HG03108 (cell line): ENCODE measurements around the gene ZBTB47.
A peak's percentile ranks its signal among the peaks of the same experiment; 100 is the strongest.

Experiments used
- ATAC-seq: cut with Tn5 transposase; IDR thresholded peaks from one replicate; pipeline ENCODE4 v1.9.1; 2021; ENCODE audit warnings: moderate library complexity; ENCODE audit not compliant: unreplicated experiment

Gene ZBTB47

DNA sequence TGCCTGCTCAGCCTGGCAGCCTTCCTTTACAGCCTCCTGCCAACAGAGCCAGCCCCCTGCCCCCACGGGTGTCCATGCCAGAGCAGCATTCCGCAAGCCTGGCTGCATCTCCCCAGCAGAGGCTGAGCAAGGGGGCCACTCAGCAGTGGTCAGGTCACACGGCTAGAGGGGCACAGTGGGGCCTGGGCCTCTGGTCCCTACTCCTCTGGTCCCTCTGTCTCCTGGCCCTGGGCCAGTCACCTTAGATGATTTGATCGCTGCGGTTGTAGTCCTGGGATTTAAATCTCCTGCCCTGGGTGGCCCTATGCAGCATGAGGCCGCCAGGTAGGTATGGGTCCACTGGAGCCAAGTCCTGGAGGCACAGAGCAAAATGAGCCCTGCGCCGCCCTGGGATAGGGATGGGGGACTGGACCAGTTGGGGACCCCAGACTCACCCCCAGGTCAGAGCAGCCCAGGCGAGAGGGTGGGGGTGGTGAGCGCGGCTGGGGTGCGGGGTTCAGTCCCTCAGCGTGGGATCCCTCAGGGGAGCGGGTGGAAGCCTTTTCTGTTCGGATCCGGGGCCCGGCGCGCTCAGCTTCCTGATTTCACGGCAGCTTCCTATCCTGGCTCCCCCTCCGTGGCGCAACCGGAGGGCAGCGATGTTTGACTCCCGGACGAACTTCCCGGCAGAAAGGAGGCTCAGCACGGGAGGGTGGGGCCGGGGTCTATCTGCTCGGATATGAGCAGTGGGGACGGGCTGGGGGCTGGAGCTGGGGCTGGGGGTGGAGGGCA lies at the start of gene ZBTB47:
ZBTB47 (plus strand) TSS at position 138 of the 771 bp plus-strand sequence. CDS start 4,659 bp downstream, outside the sequence.
- ATAC-seq = no peak

DNA sequence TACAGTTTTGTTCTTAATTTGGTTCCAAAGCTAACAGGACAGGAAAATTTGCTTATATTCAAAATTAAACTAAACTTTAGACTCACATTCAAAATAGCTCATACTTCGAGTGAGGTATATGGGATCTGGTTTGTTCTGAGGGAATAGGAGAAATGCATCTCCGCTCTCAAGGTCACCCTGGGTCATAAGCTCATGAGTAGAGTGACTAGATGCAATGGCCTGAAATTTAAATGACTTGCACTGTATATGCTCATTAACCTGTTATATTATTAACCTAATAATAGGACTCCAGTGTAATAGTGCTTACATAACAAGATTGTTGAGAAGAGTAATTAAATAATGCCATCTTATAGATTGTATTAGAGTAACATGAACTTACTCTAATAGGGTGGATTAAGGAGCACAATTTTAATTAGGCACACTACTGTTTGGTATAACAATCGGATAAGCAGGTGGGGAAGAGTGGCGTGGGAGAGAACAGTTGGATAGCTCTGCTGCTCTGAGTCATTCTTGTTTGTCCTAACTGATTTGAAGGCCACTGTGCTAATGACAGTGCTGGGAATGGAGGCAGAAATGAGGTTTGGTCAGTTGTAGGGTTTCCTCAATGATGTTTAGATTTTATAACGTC lies 47.8 kb upstream of the ZBTB47 start:
- ATAC-seq = no peak

DNA sequence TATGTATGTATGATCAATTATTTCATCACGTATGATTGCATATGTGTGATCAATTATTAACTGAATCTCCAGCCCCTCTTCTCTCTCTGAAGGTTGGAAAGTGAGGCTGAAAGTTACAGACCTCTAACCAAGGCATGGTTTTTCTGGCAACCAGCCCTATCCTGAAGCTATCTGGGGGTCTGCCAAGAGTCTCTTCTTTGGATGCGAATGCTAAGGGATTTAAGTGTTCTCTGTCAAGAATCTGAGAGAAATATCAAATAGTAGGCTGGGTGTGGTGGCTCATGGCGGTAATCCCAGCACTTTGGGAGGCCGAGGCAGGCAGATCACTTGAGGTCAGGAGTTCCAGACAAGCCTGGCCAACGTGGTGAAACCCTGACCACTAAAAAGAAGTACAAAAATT lies 44.9 kb upstream of the ZBTB47 start:
- no peak for ATAC-seq

DNA sequence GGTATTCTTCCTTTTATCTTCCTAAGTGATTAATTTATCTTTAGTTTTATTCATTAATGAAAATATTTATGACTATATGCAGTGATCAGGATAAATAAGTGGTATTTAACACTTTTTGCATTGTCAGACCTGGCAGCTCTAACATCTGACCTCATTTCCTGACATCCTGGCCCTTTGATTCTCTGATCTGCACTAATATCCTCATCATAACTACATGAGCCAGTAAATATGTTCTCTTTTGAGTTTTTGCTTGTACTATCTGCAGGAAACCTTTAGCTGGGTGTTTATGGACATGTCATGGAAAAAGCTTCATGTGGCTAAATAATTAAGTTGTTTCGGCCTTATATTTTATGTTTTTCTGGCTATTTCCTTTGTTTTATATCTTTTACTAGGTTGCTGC lies 42.5 kb upstream of the ZBTB47 start:
- no peak for ATAC-seq

DNA sequence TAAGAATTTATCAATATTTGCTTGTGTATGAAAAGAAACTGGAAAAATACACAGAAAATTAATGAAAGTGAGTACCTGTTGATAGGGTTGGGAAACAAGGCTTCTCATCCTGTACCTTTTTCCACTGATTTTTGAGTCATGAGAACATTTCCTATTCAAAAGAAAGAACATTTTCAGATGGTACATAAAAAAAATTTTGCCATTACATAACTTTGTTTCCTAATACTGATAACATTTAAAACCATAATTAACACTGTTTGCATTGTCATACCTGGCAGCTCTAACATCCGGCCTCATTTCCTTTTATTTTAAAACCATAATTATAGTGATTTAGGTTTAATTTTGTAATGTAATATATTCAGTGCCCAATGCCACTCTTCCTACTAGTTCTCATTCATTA lies 41.3 kb upstream of the ZBTB47 start:
- ATAC-seq = no peak

DNA sequence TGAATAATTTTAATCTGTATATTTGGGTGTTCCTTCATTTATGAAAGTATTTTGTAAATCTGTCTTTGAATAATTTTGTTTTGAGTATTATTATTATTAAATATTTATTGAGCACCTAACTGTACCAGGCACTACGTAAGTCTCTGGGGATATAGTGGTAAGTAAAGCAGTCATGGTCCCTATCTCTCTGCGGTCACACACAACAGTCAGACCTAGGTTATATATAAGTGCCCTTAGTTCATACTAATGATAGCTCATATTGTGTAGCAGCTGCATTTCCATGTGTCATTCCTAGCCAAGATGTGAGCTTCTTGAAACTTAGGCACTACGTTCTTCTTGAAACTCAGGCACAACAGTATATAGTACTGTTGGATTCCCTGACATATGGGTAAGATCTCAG lies 40.6 kb upstream of the ZBTB47 start:
- ATAC-seq = peak; percentile 58

DNA sequence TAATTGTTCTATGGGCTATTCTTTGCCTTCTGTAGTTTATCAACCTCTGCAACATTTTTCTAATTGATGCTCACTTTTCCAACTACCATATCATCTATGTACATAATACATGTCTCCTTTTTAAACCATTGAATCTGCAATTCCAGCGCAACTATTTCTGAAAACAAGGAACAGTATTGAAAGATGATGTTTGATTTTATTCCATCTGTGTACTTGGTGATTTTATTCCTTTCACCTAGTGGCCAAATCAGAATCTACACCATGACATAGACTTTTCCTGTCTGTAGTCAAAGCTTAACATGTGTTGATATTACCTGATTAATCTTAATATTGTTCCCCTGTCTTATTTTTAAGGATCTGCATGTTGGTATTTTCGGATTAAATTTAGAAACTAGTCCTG lies 40.0 kb upstream of the ZBTB47 start:
- no peak for ATAC-seq

DNA sequence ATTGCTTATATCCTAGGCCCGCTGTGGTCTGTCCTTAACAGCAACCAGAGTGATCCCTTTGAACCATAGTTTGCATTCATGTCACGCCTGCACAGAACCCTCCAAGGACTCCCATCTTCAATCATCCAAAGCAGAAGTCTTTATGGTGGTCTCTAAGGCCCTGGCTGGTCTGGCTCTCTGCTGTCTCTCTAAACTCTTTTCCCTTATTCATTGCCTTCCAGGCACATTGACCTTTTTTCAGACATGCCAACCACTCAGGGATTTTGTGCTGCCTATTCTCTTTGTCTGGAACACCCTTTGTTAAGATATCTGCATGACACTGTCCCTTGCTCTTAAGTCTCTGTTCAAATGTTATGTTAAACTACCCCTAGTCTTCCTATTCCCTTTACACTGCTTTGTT lies 21.9 kb upstream of the ZBTB47 start:
- no peak for ATAC-seq

DNA sequence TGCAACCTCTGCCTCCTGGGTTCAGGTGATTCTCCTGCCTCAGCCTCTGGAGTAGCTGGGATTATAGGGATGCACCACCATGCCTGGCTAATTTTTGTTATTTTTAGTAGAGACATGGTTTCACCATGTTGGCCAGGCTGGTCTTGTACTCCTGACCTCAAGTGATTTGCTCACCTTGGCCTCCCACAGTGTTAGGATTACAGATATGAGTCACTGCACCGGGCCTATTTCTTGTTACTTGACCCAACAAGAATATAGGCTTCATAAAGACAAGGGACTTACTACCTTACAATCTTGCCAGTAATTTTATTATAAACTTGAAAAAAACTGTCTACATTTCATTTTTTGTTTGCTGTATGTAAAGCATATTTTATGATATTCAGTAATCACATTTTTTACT lies 21.4 kb upstream of the ZBTB47 start:
- ATAC-seq = no peak

DNA sequence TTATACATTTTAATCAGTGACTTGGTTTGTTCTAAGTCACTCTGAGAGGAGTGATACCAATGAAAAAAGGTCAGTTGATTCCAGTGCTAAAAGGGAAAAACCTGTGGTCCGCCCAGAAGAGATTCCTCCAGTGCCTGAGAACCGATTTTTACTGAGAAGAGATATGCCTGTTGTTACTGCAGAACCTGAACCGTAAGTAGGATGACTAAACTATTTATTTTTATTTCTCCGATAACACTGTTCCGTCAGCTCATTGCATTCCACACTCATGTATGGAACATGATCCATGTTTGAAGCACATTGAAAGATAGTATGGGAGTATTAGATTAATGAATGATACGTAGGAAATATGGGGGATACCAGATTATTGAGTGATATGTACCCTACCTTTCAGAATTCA lies 20.0 kb upstream of the ZBTB47 start:
- ATAC-seq = no peak

DNA sequence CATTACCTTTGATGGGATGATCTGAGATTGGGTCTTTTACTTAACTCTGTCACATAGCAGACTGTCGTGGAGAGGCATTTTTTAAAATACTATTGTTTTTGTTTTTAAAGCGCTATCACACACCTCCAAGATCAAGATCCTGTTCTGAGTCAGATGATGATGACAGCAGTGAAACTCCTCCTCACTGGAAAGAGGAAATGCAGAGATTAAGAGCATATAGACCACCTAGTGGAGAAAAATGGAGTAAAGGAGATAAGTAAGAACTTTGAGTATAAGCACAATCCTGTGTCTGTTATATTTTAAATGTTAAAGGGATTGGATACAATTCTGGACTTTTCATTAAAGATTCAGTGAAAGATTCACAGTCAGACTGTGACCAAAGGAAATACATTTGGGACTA lies 18.4 kb upstream of the ZBTB47 start:
- ATAC-seq = no peak

DNA sequence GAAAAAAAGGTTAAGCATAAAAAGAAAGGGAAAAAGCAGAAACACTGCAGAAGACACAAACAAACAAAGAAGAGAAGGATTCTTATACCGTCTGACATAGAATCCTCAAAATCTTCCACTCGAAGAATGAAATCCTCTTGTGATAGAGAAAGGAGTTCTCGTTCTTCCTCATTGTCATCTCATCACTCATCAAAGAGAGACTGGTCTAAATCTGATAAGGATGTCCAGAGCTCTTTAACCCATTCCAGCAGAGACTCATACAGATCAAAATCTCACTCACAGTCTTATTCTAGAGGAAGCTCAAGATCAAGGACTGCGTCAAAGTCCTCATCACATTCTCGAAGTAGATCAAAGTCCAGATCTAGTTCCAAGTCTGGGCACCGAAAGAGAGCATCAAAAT lies 16.5 kb upstream of the ZBTB47 start:
- no peak for ATAC-seq

DNA sequence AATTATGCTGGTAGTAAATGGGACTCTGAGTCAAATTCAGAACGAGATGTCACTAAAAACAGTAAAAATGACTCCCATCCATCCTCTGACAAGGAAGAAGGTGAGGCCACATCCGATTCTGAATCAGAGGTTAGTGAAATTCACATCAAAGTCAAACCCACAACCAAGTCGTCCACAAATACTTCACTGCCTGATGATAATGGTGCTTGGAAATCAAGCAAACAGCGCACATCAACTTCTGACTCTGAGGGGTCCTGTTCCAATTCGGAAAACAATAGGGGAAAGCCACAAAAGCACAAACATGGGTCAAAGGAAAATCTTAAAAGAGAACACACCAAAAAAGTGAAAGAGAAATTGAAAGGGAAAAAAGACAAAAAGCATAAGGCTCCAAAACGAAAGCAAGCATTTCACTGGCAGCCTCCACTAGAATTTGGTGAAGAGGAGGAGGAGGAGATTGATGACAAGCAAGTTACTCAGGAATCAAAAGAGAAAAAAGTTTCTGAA lies 15.1 kb upstream of the ZBTB47 start:
- no peak for ATAC-seq

DNA sequence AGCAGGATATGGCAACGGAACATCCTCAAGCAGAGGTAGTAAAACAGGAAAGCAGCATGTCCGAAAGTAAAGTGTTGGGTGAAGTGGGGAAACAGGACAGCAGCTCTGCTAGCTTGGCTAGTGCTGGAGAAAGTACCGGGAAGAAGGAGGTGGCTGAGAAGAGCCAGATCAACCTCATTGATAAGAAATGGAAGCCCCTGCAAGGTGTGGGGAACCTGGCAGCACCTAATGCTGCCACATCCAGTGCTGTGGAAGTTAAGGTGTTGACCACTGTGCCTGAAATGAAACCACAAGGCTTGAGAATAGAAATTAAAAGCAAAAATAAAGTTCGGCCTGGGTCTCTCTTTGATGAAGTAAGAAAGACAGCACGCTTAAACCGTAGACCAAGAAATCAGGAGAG lies 14.3 kb upstream of the ZBTB47 start:
- ATAC-seq = no peak

DNA sequence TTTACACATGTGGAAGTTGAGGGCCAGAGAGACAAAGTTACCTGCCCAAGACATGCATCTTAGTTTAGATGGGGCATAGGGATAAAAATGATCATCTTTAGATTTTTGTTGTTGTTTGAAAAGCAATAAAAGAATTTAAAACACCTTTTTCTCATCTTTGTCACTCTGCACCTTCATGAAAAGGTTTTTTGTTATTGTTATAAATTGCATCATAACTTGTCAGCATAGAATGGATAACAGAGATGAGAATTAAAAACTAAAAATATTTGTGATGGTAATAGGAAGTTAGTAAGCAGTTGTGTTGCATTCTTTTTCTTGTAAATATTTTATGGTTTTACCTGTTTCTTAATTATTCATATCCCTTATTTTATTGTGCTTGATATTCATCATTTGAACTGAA lies 13.4 kb upstream of the ZBTB47 start:
- no peak for ATAC-seq

DNA sequence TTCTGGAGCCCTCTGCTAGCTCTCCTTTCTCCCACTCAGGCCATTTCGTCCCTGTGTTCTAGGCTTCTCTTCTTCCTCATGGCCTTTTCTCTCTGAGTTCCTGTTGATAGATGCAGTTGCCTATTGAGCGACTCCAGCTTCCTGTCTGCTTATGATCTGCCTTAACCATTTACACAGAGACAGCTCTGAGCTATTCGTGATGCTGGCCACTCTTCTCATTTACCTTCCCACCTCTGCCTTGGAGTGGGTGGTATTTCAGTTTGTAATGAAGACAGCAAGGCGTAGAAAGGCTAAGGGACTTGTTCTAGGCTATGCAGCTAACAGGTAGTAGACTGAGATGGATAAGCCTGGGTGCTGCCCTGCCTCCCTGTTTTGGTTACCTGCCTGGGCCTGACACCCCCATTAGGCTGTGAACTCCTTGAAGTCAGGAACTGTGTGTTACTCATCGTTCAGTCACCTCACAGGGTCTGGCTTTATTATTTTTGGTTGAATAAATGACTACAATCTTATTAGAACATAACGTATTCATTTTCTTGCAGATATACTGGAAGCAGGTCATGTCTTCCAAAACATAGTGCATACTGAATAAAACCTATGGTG lies 12.6 kb upstream of the ZBTB47 start:
- ATAC-seq = no peak

DNA sequence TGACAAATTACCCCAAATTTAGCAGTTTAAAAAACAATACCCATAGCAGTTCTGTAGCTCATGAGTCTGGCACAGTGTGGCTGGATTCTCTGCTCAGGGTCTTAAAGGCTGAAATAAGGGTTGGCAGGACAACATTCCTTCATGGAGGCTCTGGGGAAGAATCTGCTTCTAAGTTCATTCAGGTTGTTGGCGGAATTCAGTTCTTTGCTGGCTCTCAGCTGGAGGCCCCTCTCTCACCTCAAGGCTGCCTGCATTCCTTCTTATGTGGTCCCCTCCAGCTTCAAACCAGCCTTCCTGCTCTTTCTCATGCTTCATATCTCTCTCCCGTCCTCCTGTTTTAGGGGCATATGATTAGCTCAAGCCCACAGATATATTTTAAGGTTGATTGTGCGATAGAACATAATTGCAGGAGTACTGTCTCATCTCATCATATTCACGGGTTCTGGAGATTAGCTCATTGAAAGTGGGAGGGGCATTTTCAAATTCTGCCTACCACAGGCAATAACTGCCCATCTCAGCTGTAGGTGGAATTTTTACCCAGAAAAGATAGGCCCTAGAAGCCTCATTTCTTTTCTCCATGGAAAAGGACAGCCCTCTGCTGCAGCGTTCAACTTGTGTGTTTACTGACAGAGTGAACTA lies 5.6 kb upstream of the ZBTB47 start:
- ATAC-seq = no peak

DNA sequence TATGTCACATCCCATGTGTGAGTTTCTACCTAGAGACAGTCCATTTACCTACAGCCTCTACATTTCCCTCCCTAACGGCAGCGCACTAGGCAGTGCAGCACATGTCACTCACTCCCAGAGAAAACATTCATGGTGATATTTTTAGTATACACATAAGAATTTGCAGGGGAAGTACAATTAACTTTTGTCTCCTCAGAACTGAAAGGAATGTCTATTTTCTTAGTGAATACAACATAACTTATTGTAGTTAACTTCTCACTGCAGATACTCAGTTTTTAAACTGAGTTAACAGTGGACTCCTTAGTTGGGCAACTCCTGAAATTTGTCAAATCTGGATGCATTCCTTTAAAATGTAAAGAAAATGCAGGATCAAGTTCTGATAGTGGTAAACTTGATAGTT lies 4.5 kb upstream of the ZBTB47 start:
- ATAC-seq = no peak

DNA sequence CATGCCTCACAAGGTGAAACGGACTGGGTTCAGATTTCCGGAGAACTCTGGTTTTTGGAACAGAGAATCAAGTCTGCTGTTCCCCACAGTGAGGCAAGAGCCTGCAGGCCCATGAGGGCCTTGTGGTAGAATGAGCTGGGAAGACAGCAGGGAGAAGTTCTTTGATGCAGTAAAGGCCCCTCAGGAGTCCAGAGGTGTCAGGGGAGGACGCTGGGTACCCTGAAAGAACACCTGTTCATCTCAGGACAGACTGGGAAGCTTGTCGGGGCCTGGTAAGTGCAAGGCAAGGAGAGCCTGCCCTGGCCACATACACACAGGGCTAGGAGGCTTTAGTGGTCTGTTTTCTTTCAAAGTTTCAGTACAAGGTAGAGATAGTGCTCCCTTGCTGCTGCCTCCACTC lies 3.7 kb upstream of the ZBTB47 start:
- ATAC-seq = no peak

DNA sequence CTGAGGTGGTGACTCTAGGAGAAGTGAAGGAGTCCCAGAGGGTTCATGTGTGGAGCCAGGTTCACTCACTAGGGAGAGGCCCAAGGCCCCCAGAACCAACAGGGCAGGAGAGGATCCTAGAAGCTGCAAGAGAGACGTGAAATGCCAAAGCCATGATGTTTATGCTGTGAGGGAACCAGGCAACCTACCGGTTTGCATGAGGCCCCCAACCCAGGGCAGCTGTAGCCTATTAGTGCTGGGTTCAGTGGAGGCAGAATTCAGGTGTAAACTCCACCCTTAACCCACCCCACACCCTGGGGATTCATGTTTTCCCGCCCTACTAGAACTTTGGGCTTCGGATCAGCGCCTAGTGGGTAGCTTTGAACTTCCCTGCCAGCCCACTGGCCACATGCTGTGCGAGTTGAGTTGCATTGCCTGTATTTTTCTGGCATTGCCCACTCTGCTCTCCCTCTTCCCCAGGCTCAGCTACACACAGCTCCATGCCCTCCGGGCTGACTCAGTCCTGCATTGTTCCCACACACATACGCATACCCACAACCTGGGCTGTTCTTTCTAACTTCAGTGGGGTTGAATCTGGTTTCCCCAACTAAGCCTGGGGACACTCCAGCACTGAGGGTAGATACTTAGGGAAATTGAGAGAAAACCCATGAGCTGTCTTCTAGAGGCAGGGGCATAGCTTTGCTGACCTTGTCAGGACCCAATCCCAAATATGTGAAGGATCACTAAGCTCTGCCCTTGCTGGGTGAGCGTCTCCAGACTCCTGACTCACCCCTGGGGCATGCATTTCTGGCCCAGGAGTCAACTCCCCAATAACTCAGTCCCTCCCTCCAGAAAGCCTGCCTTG lies 2.0 kb upstream of the ZBTB47 start:
- no peak for ATAC-seq

DNA sequence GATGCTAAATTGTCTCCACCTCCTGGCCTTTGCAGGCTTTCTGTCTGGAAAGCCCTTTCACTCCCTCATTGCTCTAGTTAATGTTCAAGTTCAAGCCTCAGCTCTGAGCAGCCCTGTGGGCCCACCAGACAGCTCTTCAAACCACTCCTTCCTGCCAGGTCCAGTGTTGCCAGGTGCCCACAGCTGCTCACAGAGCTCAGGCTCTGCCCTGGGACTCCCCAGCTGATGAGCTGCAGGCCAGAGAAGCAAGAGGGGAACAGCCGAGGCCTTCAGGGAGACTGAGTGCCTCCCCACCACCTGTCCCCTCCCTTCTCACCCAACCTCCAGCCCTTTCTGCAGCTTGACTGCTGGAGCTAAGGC lies 1.3 kb upstream of the ZBTB47 start:
- ATAC-seq = peak; percentile 29
